NCI-H1694 treated with DMSO at 0.1 percent for 48 hours (cell line): Measurements from ENCODE around the gene GPR82.
A peak's percentile ranks its signal among the peaks of the same experiment; 100 is the strongest.
"Not testable (repeated sequence)": the region's sequence is repeated elsewhere in the genome, so short reads cannot be mapped to it uniquely, and the experiment has no call there.

Experiments
- DNase-seq: peaks from one replicate; lab custom pipeline; 2025; lab: John Stamatoyannopoulos, UW

Gene GPR82

GRCh38 chrX:41719610-41720009 lies 4.4 kb upstream of the GPR82 start:
- not testable (repeated sequence) for DNase-seq

DNA sequence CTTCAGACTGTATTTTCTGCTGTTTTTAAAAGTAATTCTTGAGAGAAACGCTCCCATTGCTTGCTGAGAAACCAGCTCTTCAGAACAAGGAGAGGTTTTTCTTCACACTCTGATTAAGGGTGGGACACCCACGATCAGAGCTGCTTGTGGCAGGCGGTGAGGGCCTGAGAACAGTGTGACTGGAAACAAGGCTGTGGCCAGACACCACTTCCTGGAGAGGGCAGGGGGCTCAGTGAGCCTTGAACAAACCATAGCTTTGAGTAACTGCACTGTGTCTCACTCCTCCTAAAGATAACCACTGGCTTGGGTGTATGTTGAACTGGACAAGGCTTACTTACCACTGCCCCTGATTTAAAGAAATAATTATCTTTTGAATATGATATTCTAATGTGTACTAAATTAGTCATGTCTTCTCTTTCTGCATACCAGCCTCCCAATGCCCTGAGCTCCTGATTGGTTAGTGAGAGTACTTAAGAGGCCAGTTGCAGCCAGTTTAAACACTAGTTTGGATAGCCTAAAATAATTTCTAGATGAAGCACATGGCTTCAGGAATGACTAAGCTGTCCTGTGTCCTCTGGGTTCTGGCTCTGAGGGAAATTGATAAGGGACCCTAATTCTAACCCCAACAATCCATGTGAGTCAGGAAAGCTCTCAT lies 3.7 kb upstream of the GPR82 start:
- no peak for DNase-seq

DNA sequence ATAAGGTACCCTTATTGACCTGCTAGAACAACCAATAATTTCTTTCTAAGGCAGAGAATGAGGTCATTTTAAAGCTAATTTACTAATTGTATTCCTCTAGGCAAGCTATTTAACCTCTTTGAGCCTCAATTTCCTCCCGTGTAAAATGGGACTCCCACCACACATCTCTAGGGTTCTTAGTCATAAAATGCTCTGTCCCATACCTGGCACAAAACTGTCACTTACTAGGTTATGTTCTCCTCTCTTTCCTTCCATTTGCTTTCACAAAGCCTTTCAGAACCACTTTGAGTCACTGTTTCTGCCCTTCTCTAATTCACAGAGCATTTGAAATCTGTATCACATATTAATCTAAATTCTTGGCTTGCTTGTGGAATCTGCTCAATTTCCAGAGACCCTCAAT lies 2.4 kb upstream of the GPR82 start:
- no peak for DNase-seq

- DNase-seq, result no peak
Observed at GRCh38 chrX:41722214-41722613, 1.8 kb upstream of the GPR82 start.

DNA sequence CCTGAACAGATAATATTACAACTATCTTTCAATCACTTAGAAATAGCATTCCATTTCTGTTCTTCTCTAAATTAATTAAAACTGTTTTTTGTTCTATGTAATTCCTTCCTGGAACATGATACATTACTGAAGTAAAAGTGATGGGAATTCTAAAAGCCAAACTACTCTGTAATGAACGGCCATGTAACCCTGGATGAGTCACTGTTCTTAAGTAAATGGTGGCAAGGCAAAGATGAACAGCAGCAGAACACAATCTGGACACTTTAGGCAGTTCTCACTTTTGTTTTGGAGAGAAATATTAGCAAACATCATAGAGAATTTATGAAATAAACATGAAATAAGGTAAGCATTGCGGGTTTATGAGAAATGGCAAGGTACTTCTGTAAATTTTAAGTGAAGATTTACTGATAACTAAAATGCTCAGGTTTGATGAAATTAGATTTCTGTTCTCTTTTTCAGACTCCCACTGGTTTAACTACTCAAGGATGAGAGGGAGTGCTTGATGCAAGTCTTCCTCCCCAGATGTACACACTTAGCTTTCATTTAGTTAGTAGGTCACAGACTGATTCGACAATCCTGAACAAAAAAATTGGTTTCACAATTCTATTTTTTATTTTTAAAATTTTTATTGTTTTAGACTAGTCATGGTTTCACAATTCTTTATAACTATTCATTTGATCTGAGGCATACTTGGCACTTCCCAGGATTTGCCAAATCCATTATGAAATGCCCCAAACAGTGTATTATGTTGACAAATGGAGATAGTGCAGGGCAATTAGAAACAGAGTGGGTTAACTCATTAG lies 964 bp upstream of the GPR82 start:
- no peak for DNase-seq

GRCh38 chrX:41728125-41728524 lies 4.1 kb downstream of the GPR82 start:
- no peak for DNase-seq

DNA sequence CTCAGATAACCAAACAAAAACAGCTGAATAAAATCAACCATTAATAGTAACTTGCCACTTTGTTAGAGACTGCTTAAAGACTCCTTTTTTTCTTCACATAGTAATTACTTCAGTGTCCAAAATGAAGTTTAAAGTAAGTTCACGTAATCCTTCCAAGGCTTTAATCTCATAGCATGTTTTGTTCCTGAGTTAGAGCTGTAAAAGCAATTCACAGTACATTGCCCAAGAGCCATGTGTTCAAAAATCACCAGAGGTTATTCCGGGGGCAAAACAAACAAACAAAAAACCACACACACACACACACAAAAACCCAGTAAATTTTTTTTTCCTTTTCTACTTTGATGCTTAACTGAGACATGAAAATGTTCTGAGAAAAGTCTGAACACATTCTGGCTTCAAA lies 6.1 kb downstream of the GPR82 start:
- DNase-seq, result no peak

GRCh38 chrX:41732260-41732659 lies 8.3 kb downstream of the GPR82 start:
- DNase-seq, result no peak

DNA sequence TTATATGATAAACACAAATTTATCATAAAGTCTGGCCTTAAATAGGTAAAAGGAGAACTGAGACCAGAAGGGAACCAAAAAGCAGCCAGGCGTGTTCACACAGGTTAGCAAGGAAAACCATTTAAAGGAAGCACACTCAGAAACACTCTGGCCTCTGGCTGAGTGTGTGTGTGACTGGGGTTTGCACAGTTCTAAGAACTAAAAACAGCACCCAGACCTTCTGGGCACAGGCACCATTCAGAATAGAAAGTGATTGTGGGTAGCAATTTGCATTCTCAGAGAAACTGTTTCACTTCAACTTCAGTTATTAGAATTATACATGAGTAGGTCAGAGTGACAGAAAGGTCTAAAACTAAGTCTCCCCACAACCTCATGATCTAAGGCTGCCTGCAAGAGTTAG lies 10.0 kb downstream of the GPR82 start:
- DNase-seq, result no peak

- DNase-seq, result peak; percentile 3
Observed at GRCh38 chrX:41734530-41734929, 10.5 kb downstream of the GPR82 start.

DNA sequence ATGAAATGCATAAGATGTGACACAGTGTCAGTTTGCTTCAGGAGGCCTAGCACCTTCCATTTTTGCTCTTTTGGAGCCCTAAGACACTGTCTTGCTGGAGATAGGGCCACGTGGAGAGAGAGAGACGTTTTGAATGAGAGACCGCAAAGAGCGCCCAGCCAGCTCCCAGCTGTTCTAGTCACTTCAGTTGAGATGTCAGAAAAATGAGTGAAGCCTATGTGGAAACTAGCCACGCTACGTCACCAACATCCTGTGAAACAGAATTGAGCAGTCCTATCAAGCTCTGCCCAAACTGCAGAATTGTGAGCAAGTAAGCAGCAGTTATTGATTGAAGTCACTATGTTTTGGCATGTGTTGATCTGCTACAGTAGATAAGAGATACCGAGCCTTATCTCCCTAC lies 13.1 kb downstream of the GPR82 start:
- no peak for DNase-seq

DNA sequence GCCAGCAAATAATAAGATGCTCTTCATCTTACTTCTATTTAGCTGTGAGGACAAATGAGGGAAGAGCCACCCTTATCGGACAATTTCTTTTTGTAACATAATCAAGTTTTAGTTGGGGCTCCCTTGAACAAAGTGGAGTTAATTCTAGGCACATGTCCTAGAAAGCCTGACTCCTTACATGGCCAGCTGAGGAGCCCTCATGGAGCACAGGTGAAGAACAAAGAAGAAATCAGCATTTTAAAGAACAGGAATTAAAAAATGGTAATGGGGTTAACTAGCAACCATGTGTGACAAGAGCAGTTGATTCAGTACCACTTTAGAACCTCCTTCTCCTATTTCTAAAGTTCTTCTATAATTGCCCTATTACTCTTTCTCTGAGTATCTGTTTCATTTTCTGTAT lies 15.9 kb downstream of the GPR82 start:
- DNase-seq, result no peak

DNA sequence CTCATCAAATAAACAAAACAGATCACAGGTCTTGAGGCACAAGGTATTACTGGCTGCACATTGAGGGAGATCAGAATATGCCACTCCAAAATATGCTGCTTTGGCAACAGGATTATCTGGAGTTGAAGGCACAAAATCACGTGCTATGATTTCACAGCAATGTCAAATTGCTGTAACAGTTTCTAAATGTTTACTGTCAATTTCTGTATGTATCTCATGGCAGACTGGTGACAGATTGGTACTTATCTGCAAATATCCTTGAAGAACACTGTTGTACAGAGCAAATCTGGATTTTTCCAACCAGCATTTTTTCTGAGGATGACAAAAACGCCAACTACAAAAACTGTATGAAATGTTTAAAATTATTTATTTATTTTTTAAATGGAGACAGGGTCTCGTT lies 26.7 kb downstream of the GPR82 start:
- no peak for DNase-seq

- no peak for DNase-seq
Observed at GRCh38 chrX:41758401-41758800, 34.4 kb downstream of the GPR82 start.

DNA sequence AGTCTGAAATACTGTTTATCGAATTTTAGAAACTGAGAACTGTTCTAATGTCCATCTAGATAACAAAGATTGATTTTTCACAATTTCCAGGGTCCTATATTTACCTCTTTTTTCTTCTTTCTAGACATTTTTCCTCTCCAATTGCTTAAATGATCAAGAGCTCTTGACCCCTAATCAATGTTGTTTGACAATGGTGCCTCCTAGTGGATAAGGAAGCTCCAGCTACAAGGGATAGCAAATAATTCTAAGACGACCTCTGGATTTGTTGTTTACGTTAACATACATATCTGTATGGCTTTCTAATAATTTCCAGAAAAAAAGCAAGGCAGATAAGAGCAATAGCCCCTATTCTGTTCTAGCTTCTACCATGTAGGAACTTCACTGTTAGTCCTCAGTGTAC lies 35.8 kb downstream of the GPR82 start:
- no peak for DNase-seq

- DNase-seq, result no peak
Observed at GRCh38 chrX:41761169-41761568, 37.2 kb downstream of the GPR82 start.

DNA sequence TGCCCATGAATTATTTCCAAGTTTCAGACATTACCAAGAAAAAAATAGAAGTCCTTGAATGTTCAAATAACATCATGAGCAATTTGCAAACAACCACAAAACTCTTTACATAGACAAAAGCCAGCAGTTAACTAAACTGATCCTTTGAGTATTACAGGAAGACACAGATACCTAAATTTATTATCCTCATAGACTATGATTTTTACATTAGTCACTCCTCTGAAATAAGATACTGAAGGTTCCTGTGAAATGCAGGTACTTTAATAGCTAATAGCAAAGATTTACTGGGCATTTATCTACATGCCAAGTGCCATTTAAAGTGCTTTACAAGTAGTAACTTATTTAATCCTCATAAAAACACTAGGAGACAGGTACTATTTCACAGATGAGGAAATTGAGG lies 37.7 kb downstream of the GPR82 start:
- DNase-seq, result no peak

DNA sequence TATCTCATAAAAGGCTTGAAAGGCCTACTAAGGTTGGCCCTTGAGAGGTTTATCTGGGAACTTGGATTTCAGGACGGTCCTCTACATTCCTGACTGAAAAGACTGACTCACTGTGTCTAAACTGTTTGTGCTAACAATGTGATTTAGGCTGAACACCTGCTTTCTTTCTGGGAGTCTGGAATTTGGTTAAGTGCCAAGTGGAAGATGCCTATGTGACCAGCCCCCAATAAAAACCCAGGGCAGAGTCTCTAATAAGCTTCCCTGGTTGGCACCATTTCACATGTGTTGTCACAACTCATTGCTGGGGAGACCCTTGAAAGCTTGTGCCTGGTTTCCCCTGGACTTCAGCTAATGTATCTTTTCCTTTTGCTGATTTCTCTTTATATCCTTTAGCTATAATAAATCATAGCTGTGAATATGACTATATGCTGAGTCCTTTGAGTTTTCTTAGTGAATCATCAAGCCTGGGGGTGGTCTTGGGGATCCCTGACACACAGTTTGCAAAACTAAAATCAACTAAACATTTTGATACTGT lies 55.1 kb downstream of the GPR82 start:
- DNase-seq, result peak; percentile 17
